Stomach (tissue), 9 donors: Measurements from ENCODE around the gene NDUFA7. TPM values are rescaled to one million over a fixed set of nuclear protein-coding genes. Genes with fewer than 3 reads are reported as not detected.
A peak's percentile ranks its signal among the peaks of the same experiment; 100 is the strongest.

ENCODE experiments used
- DNase-seq, 2 donors: peaks; one replicate each; pipeline versions ENCODE4 v3.0.0 to v3.0.0-alpha.2; 2013 to 2019
- H3K27ac ChIP-seq, 5 donors: fragments of 200-600 bp in 4 of 5; sonication (generic) in 4 of 5; one replicate each; pipeline ENCODE4 v1.5.1; 2013 to 2019; ENCODE audit warnings: mild to moderate bottlenecking in 1 of 5, moderate library complexity in 1 of 5
- H3K27me3 ChIP-seq, 3 donors: fragments of 200-600 bp; sonication (generic); one replicate each; pipeline ENCODE4 v1.5.1; 2017 to 2019; ENCODE audit warnings: mixed run types in 1 of 3
- H3K36me3 ChIP-seq, 4 donors: fragments of 200-600 bp; sonication (generic); 1 replicate in 3 of 4; 2 replicates in 1 of 4; pipeline ENCODE4 v1.5.1; 2016 to 2019
- H3K4me1 ChIP-seq, 4 donors: fragments of 200-600 bp; sonication (generic); one replicate each; pipeline ENCODE4 v1.5.1; 2016 to 2019
- H3K4me3 ChIP-seq, 4 donors: fragments of 200-600 bp; sonication (generic) in 3 of 4; one replicate each; pipeline ENCODE4 v1.5.1; 2016 to 2019; ENCODE audit warnings: mild to moderate bottlenecking in 1 of 4
- H3K9me3 ChIP-seq, 4 donors: fragments of 200-600 bp; sonication (generic); one replicate each; pipeline ENCODE4 v1.5.1; 2016 to 2019
- EP300 ChIP-seq: sonication (generic); formaldehyde crosslinking; IDR thresholded peaks from one replicate; pipeline ENCODE4 v1.6.1; 2017; ENCODE audit warnings: antibody characterized with exemption
- POLR2A ChIP-seq, 4 donors: fragments of 450-650 bp; IDR thresholded peaks; one replicate each; pipeline ENCODE4 v1.6.1; 2016; ENCODE audit warnings: antibody characterized with exemption in 4 of 4, control low read depth in 2 of 4, mild to moderate bottlenecking in 1 of 4, moderate library complexity in 1 of 4
- POLR2AphosphoS5 ChIP-seq, 3 donors: sonication (generic); formaldehyde crosslinking; IDR thresholded peaks; one replicate each; pipeline ENCODE4 v1.6.1; 2016; ENCODE audit warnings: antibody characterized with exemption in 3 of 3
- WGBS, 5 donors: extraction: QIAGEN DNeasy Blood & Tissue Kit in 3 of 5; methylation state at CpG; one replicate each; pipeline versions ENCODE4 v1.1.5 to v1.1.7; 2013 to 2018; 5-methylcytosine and 5-hydroxymethylcytosine counted together
- intact Hi-C: fragments of 100-400 bp; cut with DNase I; formaldehyde crosslinking; loops from one replicate; pipeline ENCODE4 v1.15.1; 2023; ENCODE audit warnings: low total_unique reads
- polyA plus RNA-seq, 3 donors: library from polyadenylated mRNA; stranded (reverse); fragments of 200-250 nt; gene quantifications; one replicate each; pipeline ENCODE4 v1.2.3, GENCODE V29; 2013
- total RNA-seq, 5 donors: library from RNA; depleted of rRNA; stranded (reverse); fragments of >200 nt; gene quantifications; one replicate each; pipeline versions ENCODE4 v1.1.0 to v1.2.3, GENCODE V29; 2014 to 2016
- TF ChIP-seq, protein P1 (sequence below), 7 experiments: fragments of 450-650 bp in 4 of 7; fragments of 200-600 bp in 3 of 7; sonication (generic) in 3 of 7; IDR thresholded peaks; one replicate each; pipeline ENCODE4 v1.5.1; 2016 to 2019; ENCODE audit warnings: antibody characterized with exemption in 7 of 7, control low read depth in 2 of 7, mild to moderate bottlenecking in 1 of 7
- donor health status: healthy with polysubstance abuse.
- donor health status: Bipolar disorder and iron deficiency.
- donor health status: healthy.

The NDUFA7 gene
- total and polyA plus RNA-seq, 8 donors: 3.6 to 171 (median 12.7) TPM

GRCh38 chr19:8311461-8312260 is 9.5 kb downstream of the NDUFA7 start:
- TF ChIP-seq POLR2AphosphoS5 (IDR thresholded peaks at IDR 0.05) (no peak), POLR2A (IDR thresholded peaks at IDR 0.05) (no peak), EP300 (no peak)
- TF ChIP-seq, protein P1, sequence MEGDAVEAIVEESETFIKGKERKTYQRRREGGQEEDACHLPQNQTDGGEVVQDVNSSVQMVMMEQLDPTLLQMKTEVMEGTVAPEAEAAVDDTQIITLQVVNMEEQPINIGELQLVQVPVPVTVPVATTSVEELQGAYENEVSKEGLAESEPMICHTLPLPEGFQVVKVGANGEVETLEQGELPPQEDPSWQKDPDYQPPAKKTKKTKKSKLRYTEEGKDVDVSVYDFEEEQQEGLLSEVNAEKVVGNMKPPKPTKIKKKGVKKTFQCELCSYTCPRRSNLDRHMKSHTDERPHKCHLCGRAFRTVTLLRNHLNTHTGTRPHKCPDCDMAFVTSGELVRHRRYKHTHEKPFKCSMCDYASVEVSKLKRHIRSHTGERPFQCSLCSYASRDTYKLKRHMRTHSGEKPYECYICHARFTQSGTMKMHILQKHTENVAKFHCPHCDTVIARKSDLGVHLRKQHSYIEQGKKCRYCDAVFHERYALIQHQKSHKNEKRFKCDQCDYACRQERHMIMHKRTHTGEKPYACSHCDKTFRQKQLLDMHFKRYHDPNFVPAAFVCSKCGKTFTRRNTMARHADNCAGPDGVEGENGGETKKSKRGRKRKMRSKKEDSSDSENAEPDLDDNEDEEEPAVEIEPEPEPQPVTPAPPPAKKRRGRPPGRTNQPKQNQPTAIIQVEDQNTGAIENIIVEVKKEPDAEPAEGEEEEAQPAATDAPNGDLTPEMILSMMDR (IDR thresholded peaks at IDR 0.05): no peak
- H3K27me3 ChIP-seq: no peaks in the 10 kb centered on the region
- intact Hi-C loops: no loop called here
- no peaks in the 10 kb centered on the region for H3K9me3 ChIP-seq
- H3K27ac ChIP-seq: peak overlapping the region in 2 of 5 donors; percentile 14 to 19
- H3K4me3 ChIP-seq: no peak overlapping the region
- peak in 1 of 2 donors; percentile 9 for DNase-seq
- H3K36me3 ChIP-seq: peaks cover 48 to 75% (median 73%) of the 10 kb centered on the region in 4 donors
- peaks cover 23 to 38% (median 34%) of the 10 kb centered on the region in 4 donors for H3K4me1 ChIP-seq
- WGBS, 5 donors: 56 to 69% (median 66%) methylated on average over 9 to 16 of the region's 16 CpGs

- peak in 1 of 2 donors; percentile 20 for DNase-seq
- 90 to 97% (median 95%) methylated on average over 17 of the region's 17 CpGs for WGBS, 5 donors
- Histone ChIP-seq H3K36me3 (peaks cover 37 to 63% (median 61%) of the 10 kb centered on the region in 4 donors), H3K27ac (peak overlapping the region in 1 of 5 donors; percentile 14), H3K27me3 (no peaks in the 10 kb centered on the region), H3K4me3 (no peak overlapping the region), H3K4me1 (peaks cover 27 to 44% (median 39%) of the 10 kb centered on the region in 4 donors), H3K9me3 (no peaks in the 10 kb centered on the region)
- intact Hi-C loops: no loop called here
- TF ChIP-seq POLR2A (IDR thresholded peaks at IDR 0.05): no peak
- no peak for TF ChIP-seq POLR2AphosphoS5 (IDR thresholded peaks at IDR 0.05)
- TF ChIP-seq, protein P1 (IDR thresholded peaks at IDR 0.05): no peak
- TF ChIP-seq EP300: no peak
Observed at GRCh38 chr19:8310342-8311055, 10.7 kb downstream of the NDUFA7 start.

DNA sequence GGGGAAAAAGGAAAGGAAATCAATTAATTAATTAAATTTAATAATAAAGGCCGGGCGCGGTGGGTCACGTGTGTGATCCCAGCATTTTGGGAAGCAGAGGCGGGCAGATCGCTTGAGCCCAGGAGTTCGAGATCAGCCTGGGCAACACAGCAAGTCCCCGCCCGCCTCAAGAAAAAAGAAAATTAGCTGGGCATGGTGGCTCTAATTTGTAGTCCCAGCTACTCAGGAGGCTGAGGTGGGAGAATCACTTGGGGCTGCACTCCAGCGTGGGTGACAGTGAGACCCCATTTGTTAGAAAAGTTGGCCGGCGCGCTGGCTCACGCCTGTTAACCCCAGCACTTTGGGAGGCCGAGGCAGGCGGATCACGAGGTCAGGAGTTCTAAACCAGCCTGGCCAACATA is 12.3 kb downstream of the NDUFA7 start:
- peak overlapping the region; percentile 58 to 70 (median 64) for H3K4me3 ChIP-seq
- 68 to 82% (median 70%) methylated on average over 17 of the region's 17 CpGs for WGBS, 5 donors
- no peaks in the 10 kb centered on the region for H3K9me3 ChIP-seq
- peak overlapping the region in 4 of 5 donors; percentile 72 to 87 (median 81) for H3K27ac ChIP-seq
- peaks cover 21 to 49% (median 47%) of the 10 kb centered on the region in 4 donors for H3K36me3 ChIP-seq
- H3K4me1 ChIP-seq: peaks cover 27 to 44% (median 39%) of the 10 kb centered on the region in 4 donors
- DNase-seq: peak in 1 of 2 donors; percentile 23
- no peaks in the 10 kb centered on the region for H3K27me3 ChIP-seq
- intact Hi-C loops: no loop called here
- TF ChIP-seq POLR2AphosphoS5 (IDR thresholded peaks at IDR 0.05) (no peak), EP300 (no peak), POLR2A (IDR thresholded peaks at IDR 0.05) (no peak)
- TF ChIP-seq, protein P1 (IDR thresholded peaks at IDR 0.05): no peak
